Measurements from ENCODE around the gene VSIR.

Gene VSIR

DNA sequence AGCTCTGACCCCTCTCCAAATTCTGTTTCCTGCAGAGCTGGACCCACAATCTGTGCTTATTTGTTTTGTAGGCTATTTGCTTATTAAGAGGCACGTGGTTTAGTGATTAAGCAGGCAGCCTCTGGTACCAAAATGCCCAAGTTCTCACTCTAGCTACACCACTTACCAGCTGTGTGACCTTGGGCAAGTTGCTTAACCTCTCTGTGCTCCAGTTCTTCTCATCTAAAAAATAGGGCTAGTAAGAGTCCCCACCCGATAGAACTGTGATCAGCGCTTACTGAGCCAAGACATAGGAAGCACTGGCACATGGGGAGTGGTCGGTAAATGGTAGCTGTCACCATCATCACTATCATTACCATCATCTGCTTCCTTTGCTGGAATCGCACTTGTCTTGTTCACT, 74.6 kb downstream of the VSIR start:
- in situ Hi-C loops (cut with HindIII; ENCODE audit: low sequenced_read_pairs) = loop anchor here (5.0 kb wide), 1 partner anchor 99 kb away; no protein-coding TSS in a partner anchor

DNA sequence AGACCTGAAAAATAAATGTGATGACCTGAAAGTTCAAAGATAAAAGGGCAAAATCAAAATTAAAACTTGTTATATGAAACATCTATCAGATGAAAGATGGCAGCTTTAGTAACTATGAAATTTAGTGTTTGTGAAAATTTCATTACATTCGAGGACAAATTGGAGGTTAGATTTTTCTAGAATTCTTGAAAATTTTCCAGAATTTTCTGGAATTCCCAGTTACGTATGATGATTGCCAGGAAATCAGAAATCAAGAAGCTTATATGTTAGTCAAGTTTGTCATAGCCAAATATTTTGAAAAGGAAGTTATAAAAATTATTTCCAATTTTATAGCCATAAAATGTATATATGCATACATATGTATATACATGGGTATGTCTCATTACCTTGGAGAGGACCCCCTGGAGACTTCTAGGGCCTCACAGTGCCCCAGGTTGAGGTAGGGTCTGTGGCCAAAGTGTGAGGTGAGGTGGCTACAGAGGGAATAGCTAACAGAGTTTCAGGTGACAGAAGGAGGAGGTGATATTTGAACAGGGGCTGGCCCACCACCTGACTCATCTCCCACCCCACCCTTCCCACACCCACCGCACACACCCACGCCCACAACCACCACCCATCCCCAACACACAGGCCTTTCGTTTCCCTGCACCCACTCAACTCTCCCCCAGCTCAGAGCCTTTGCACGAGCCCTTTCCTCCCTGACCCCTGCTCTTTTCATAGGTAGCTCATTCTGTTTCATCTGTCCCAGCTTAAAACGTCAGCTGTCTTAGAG, 75.2 kb downstream of the VSIR start:
- in situ Hi-C loops (cut with HindIII; ENCODE audit: low sequenced_read_pairs) = loop anchor here (5.0 kb wide), 1 partner anchor 99 kb away; no protein-coding TSS in a partner anchor

Data from endothelial cell of hepatic sinusoid (primary cell).